UCSD-AML1 (cell line): ENCODE measurements around the gene COPS6.

Source experiments
- DNase-seq: peaks from one replicate; lab custom pipeline; 2025; ENCODE audit not compliant: unreplicated experiment; lab: John Stamatoyannopoulos, UW

COPS6 gene

DNA sequence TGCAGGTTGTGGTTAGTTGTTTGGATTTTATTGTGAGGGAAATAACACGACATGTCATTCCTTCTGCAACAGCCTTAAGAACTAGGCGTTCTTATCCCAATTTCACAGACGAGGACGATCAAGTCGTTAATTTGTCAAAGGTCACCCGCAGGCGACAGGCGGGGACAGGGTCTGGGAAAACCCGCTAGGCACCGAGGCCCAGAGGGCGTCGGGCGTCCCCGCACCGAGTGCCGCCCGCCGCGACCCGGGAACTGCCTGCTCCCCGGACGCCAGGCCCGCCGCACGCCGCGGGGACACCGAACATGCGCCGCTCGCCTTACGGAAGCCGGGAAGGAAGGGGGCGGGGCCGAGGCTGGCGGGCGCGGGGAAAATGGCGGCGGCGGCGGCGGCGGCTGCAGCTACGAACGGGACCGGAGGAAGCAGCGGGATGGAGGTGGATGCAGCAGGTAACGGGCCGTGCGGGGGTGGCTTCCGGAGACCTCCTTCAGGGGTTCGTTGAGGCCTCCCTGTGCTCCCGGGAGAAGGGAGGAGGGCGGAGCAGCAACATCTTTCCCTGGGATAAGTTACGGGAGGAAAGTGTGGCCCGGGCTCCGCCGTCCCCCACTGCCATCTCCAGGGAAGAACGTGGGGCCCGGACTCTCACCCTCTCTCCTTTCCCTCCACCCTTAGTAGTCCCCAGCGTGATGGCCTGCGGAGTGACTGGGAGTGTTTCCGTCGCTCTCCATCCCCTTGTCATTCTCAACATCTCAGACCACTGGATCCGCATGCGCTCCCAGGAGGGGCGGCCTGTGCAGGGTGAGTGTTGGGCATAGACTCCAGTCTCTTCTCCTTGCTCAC, at the start of gene COPS6:
Gene COPS6, plus strand, starts transcription at position 349 of the 837 bp plus-strand sequence. Its CDS starts 22 bp downstream, at position 371.
- DNase-seq = peak; percentile 64

DNA sequence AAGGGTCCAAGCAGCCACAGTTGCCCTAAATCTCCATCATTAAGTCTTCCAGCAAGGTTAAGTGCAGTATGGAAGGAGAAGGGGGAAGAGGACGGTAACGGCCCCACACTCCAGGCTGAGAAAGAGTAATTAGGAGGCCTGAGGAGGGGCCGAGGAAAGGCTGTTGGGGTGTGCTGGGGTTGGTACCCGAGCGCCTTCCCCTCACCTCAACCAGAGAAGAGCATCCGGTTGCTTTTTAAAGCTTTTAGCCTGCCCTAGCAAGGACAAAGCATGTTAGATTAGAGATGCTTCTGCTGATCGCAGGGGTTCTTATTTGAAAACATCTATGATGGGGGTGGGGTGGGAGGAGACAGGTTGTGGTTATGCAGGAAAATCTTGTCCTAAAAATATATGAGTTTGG, 48.2 kb upstream of the COPS6 start:
- DNase-seq = no peak

DNA sequence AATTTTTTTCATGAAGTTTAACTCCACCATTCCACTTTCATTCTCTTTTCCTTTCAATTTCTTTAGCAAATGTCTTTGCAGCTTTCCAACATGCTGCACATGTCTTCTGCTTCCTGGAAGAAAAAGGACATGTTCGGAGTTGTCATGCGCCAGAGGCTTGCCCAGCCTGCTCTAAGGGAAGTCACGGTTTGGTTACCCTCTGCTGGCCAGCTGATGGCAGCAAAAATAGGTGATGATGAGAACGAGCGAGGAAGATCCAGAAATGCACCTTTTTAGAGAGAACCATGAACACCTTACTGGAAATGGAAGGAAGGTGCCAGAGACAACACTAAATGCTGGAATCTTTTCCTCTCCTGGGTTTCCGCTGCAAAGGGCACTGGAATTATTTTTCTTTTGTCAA, 44.1 kb upstream of the COPS6 start:
- no peak for DNase-seq

DNA sequence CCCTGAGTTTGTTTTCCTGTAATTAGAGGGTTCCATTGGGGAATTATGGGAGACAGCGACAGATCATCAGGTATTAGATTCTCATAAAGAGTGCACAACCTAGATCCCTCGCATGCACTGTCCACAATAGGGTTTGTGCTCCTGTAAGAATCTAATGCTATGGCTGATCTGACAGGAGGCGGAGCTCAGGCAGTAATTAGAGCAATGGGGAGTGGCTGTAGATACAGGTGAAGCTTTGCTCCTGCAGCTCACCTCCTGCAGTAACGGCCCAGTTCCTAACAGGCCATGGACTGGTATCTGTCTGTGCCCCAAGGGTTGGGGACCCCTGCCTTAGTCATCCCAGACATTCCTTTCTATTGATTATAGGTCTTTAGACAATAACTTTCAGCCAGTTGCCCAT, 40.1 kb upstream of the COPS6 start:
- DNase-seq = no peak

DNA sequence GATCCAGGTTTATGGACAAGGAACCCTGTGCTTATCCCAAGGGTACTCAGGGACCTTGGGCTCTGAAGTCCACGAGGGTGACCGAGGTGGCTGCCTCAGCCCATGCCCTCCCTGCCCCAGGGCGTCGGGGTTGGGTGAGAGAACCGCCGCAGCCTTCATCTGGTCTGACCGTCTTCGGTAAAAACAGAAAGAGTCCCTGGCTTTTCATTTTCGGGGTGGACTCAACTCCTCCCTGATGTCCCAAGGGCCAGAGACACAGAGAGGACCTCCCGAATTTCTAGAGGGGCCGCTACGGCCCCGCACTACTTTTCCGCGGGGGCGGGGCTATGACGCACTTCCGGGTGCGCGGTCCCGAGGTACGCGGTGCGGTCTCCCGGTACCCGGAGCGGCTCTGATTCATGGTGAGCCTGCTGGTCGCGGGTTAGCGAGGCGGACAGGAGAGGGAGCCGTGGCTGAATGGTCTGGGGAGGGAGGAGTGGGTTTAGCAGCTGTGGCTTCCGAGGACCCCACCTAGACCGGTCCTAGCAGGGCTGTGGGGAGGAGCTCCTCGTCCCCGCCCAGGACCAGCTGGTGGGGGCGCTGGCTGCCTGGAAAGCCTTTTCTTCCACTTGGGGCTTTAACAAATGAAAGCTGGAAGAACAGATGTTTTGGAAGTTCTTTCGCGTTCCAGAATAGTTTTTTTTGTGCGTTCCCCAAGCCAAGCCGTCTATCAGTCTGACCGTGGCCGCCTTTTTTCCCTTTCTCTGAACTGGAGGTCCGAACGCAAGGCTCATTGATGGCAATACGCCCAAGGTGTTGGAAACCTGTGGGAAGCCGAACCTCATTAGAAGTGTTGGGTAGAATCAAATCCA, 39.1 kb upstream of the COPS6 start, which contains the start of gene ZSCAN21:
Gene ZSCAN21, plus strand, starts transcription at position 334 of the 851 bp plus-strand sequence. CDS start 7,233 bp downstream, outside the sequence.
- peak; percentile 62 for DNase-seq

DNA sequence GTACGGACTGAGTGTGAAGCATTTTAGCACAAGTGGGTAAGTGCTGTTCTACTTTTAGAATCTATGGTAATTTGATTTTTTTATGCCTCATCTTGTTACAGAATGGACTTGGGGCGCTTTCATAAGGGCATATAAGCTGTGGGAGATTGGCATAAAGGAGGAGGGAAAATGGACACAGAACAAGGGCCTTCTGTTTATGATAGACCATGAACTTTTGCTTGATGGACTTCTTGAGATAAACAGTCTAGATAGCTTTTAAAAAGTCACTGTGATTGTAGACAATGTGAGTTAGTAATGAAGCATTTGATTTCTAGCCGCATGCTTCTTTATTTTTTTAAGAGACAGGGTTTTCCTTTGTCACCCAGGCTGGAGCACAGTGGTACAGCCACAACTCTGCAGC, 37.2 kb upstream of the COPS6 start:
- no peak for DNase-seq

DNA sequence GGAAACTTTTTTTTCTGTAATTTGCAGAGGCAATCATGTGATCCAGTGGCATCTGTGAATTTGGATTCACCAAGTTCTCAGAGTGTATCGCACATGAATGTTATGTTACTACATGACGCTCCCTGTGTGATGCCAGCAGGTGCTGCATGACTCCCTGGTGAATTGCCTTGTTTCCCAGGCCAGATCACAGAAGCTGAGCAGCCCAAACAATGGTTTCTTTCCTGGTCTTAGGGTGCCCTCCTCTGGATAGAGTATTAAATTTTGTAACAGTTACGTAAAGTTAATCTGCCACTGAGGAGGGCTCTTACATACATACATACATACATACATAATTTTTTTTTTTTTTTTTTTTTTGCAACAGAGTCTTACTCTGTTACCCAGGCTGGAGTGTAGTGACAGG, 35.6 kb upstream of the COPS6 start:
- peak; percentile 8 for DNase-seq

DNA sequence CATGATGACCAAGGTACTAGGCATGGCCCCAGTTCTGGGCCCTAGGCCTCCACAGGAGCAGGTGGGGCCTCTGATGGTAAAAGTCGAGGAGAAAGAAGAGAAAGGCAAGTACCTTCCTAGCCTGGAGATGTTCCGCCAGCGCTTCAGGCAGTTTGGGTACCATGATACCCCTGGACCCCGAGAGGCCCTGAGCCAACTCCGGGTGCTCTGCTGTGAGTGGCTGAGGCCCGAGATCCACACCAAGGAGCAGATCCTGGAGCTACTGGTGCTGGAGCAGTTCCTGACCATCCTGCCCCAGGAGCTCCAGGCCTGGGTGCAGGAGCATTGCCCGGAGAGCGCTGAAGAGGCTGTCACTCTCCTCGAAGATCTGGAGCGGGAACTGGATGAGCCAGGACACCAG, 31.8 kb upstream of the COPS6 start:
- DNase-seq = no peak

DNA sequence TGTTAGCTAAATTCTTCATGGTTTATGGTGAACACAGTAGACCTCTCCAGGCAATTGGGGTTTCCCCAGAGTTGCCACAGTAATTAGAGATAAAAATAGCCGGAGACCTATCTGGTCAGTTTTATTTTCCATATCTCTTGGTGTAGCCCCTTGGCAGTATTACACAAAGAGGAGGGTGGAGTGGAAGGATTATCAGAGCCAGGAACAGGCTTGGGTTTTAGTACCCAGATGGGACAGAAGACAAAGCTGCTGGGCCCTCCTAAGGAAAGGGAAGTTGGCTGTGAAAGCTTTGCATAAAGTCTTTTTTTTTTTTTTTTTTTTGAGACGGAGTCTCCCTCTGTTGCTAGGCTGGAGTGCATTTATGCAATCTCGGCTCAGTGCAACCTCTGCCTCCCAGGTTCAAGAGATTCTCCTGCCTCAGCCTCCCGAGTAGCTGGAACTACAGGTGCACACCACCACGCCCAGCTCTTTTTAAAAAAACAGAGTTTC, 29.5 kb upstream of the COPS6 start:
- DNase-seq = no peak

DNA sequence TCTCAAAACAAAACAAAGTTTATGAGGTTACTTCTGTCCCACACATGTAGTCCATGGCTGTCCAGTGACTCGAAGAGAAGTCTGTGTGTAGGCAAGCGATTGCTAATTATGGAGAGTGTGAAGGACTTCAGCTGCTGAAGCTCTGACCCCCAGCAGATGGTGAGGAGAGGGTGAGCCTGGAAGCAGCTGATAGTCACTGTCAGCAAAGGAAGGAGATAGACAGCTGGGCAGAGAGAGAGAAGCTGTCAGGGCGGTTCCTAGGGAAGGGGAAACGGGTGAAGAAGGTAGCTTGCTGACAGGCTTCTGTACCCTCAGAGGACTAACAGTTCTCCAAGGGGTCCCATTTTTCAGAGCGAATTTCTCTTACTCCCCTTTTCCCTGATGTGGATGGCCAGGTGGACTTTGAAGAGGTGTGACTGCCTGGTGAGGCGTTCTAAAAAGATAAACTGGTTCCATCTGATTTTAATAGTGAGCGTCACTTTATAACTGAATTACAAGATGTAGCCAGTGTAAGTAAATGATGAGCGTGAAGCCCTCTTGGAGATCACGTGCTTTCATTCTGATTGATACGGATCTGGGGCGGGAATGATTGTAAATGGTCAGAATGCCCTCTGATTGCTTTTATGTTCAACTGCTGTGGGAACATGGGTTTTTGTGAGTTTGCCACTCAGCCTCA, 27.1 kb upstream of the COPS6 start:
- DNase-seq = no peak

DNA sequence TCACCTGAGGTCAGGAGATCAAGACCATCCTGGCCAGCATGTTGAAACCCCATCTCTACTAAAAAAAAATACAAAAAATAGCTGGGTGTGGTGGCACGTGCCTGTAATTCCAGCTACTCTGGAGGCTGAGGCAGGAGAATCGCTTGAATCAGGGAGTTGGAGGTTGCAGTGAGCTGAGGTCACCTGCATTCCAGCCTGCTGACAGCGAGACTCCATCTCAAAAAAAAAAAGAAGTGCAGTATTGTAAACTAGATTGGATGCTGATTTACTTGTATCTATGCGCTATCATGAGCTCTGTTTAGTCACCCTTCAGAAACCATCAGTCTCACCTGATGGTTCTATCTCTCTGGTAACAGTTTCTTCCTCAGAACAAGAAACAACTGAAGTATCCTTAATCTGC, 25.4 kb upstream of the COPS6 start:
- DNase-seq = no peak

DNA sequence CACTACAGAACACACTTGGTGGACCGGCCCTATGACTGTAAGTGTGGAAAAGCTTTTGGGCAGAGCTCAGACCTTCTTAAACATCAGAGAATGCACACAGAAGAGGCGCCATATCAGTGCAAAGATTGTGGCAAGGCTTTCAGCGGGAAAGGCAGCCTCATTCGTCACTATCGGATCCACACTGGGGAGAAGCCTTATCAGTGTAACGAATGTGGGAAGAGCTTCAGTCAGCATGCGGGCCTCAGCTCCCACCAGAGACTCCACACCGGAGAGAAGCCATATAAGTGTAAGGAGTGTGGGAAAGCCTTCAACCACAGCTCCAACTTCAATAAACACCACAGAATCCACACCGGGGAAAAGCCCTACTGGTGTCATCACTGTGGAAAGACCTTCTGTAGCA, 24.6 kb upstream of the COPS6 start:
- DNase-seq = no peak

DNA sequence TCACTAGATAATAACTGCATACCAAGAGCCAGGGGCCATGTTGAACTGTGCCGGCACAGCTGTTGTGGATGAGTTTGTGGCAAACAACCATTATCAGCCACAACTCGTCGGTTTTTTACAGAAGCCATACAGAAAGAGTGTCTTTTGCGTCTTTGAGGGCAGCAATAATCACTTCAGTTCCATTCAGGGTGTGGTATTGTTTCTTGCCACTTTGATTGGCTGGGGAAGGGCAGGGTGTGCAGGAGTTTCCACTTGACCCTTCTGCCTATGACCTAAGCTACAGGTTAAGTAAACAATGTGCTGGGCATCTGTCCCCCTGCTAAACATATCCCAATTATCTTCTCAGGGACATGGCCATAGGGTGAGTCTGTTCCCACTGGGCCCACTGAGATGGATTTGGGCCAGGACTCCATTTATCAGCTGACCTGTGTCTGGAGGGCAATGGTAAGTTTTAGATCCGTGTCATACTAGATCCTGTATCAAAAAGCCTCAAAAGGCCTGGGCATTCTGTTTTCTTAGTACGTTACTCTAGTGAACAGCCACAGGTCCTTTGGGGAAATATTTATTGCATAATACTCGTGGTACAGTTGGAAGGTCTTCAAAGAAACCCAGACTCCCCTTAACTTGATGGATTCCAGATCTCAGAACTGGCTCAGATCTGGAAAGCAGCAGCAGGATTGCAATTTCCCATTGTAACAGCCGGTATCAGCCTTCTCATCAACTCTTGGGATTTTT, 23.1 kb upstream of the COPS6 start:
- DNase-seq = no peak

DNA sequence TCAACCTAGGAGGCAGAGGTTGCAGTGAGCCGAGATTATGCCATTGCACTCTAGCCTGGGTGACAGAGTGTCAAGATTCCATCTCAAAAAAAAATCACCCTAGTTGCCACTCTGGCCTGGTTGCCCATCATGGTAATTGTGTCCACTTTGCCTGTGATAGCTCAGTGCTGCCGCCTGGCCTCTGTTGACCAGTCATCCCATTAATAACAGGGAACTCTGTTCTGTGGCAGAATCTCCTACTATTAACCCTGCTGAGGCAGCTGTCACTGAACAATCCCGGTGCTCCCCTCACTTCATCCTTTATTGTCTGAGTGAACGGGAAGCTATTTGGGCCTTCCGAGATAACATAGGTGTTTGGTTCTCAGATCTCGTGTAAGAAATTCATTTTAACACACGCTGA, 21.8 kb upstream of the COPS6 start:
- no peak for DNase-seq

DNA sequence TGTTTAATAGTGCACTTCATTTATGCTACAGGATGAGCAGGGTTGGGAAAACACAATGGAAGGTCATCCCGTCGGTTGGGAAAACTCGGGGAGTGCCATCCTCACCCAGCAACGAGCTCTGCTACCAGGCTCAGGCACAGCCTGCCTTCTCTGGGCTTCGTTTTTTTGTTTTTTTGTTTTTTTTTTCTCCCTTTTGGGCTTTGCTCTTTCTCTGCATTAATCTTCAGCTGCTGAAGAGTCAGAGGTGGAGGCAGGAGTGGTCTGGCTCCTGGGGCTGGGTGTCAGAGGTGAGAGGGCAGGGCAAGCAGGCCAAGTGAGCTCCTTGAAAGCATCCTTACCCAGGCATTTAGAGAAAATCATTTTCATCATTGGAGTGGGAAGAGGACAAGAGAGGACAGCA, 18.8 kb upstream of the COPS6 start:
- no peak for DNase-seq

DNA sequence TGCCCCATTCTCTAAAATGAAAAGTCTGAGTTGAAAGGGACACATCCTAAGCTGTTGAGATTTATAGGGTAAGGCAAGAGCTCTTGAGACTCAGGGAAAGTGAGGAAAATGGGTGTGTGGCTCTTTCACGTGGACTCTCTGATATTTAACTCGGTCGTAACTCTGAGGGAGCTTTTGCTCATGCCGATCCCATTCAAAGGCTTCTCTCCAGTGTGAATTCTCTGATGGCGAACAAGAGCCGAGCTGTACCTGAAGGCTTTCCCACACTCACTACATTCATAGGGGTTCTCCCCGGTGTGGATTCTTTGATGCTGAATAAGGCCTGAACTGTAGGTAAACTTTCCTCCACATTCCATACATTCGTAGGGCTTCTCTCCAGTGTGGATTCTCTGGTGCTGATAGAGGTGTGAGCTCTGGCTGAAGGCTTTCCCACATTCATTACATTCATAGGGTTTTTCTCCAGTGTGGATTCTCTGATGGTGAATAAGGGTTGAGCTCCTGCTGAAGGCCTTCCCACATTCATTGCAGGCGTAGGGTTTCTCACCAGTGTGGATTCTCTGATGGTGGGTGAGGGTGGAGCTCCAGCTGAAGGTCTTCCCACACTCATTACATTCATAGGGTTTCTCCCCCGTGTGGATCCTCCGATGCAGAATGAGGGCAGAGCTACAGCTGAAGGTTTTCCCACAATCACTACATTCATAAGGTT, 17.6 kb upstream of the COPS6 start:
- DNase-seq = no peak

DNA sequence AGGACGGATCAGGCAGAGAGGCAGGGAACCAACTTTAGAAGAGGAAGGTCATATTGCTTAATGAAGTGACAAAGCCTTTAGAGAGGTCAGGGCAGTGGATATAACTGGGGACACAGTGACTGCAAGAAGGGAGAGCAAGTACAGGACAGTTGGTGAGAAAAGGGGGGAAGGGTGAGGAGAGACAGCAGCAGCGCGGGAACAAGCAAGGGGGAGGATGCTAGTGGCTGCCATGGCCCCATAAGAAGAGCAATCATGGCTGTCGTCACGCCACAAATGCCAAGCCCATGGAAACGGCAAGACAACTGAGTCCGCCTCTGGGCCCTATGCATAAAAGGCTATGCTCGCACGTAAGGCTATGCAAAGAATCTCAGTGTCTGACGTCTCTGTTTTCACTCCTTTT, 16.3 kb upstream of the COPS6 start:
- no peak for DNase-seq

DNA sequence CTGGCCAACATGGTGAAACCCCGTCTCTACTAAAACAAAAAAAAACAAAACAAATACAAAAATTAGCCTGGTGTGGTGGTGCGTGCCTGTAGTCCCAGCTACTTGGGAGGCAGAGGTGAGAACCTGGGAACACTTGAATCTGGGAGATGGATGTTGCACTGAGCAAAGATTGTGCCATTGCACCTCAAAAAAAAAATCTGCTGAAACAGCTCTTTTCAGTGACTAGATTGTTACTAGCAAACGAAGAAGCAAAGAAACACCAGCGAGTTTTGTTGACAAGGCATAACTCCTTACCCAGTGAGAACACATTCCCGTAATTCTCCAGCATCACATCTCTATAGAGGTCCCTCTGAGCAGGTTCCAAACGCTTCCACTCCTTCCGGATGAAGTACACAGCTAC, 13.9 kb upstream of the COPS6 start:
- no peak for DNase-seq

DNA sequence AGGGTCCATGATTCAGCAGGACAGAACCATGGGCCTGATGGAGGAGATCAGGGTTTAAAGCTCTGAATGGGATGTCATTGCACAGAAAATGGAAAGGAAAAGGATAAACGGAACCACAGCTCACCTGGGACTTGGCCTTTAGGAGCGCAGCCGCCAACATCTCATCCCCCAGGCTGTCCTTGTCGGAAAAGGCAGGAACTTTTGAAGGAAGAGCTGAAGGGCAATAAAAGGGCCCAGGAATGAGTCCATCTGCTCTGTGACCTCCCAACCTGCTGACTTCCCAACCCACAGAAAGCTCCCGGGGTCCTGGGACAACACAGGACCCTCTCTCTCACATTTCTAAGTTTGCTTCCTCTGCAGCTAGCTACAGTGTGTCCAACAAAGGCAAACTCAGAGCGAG, 13.4 kb upstream of the COPS6 start:
- no peak for DNase-seq

DNA sequence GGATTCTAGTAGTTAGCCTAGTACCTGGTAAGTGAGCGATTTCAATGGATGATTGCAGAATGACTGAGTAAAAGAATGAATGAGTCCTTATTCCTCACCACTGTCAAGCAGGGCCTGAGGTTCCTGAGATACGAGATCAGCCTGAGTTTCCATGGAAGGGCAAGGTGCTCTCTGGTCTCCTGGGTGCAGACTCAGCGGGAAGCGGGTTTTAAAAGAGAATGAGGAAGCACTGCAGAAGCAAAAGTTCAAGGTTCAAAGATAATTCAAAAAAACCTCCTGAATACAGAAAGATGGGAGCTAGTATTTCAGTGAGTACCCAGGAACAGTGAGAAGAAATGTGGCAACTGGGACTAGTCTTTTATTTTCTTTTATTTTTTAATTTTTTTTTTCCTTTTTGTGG, 11.6 kb upstream of the COPS6 start:
- no peak for DNase-seq
